Liver (tissue), 3 donors: ENCODE data around the gene RAB13.

Experiments
- CTCF ChIP-seq: fragments of 150-350 bp; IDR thresholded peaks from 2 replicates; pipeline ENCODE4 v1.5.1; 2017; ENCODE audit warnings: improper control_type of control experiment, low read depth, low read length; ENCODE audit not compliant: missing input control
- JUND ChIP-seq, 2 donors: IDR thresholded peaks; 2 replicates each; pipeline ENCODE4 v1.6.1; 2016; ENCODE audit warnings: antibody characterized with exemption in 2 of 2
- RAD21 ChIP-seq, 2 donors: IDR thresholded peaks; 2 replicates each; pipeline ENCODE4 v1.6.1; 2016; ENCODE audit warnings: antibody characterized with exemption in 2 of 2, mild to moderate bottlenecking in 2 of 2
- SP1 ChIP-seq: IDR thresholded peaks from 2 replicates; pipeline ENCODE4 v1.6.1; 2018; ENCODE audit warnings: antibody characterized with exemption, mild to moderate bottlenecking
- YY1 ChIP-seq: IDR thresholded peaks from 2 replicates; pipeline ENCODE4 v1.6.1; 2016; ENCODE audit warnings: antibody characterized with exemption, mild to moderate bottlenecking
- TF ChIP-seq, protein P1 (sequence below): IDR thresholded peaks from 2 replicates; pipeline ENCODE4 v1.6.1; 2016; ENCODE audit warnings: antibody characterized with exemption, mild to moderate bottlenecking
- donor health status: healthy.
- donor health status: healthy.

DNA sequence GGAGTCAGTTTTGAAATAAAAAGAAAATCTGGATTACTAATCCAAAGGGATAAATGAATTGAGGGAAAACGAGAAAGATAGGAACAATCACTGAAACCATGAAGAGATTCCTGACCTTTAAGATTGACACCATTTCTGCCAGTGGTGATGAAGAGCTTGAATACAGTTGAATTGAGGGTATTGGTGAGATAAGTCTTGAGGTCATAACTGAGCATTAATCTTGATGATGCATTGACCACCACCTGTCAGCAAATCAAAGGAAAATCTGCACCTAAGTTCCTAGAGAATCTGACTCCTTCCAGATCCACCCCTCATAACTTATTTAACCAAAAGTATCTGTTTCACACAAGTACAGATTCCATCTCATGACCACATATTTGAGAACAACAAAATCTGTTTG lies 26.0 kb upstream of the RAB13 start:
- TF ChIP-seq CTCF (no peak), RAD21 (IDR thresholded peaks at IDR 0.05) (no peak), SP1 (no peak), YY1 (no peak), JUND (IDR thresholded peaks at IDR 0.05) (no peak)
- TF ChIP-seq, protein P1, sequence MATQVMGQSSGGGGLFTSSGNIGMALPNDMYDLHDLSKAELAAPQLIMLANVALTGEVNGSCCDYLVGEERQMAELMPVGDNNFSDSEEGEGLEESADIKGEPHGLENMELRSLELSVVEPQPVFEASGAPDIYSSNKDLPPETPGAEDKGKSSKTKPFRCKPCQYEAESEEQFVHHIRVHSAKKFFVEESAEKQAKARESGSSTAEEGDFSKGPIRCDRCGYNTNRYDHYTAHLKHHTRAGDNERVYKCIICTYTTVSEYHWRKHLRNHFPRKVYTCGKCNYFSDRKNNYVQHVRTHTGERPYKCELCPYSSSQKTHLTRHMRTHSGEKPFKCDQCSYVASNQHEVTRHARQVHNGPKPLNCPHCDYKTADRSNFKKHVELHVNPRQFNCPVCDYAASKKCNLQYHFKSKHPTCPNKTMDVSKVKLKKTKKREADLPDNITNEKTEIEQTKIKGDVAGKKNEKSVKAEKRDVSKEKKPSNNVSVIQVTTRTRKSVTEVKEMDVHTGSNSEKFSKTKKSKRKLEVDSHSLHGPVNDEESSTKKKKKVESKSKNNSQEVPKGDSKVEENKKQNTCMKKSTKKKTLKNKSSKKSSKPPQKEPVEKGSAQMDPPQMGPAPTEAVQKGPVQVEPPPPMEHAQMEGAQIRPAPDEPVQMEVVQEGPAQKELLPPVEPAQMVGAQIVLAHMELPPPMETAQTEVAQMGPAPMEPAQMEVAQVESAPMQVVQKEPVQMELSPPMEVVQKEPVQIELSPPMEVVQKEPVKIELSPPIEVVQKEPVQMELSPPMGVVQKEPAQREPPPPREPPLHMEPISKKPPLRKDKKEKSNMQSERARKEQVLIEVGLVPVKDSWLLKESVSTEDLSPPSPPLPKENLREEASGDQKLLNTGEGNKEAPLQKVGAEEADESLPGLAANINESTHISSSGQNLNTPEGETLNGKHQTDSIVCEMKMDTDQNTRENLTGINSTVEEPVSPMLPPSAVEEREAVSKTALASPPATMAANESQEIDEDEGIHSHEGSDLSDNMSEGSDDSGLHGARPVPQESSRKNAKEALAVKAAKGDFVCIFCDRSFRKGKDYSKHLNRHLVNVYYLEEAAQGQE, result no peak
